ENCODE results near the gene KLHL26.

Gene KLHL26

GRCh38 chr19:18603255-18603957 is 33.4 kb upstream of the KLHL26 start:
- DNase-seq (ENCODE audit: low read depth) = no peak

GRCh38 chr19:18603958-18604819 is 32.6 kb upstream of the KLHL26 start:
- no peak for DNase-seq (ENCODE audit: low read depth)

- DNase-seq (ENCODE audit: low read depth) = no peak
Observed at GRCh38 chr19:18604820-18605159, 32.0 kb upstream of the KLHL26 start.

- DNase-seq (ENCODE audit: low read depth) = no peak
Observed at GRCh38 chr19:18605196-18605545, 31.7 kb upstream of the KLHL26 start.

GRCh38 chr19:18605546-18606280 is 31.1 kb upstream of the KLHL26 start:
- no peak for DNase-seq (ENCODE audit: low read depth)

GRCh38 chr19:18606281-18607225 is 30.3 kb upstream of the KLHL26 start, which contains the start of gene CRLF1:
Gene CRLF1, minus strand, starts transcription at chr19:18606799. Its CDS starts 143 bp downstream, at chr19:18606656.
- no peak for DNase-seq (ENCODE audit: low read depth)

- DNase-seq (ENCODE audit: low read depth) = no peak
Observed at GRCh38 chr19:18607226-18608101, 29.4 kb upstream of the KLHL26 start.

GRCh38 chr19:18608102-18608804 is 28.6 kb upstream of the KLHL26 start:
- DNase-seq (ENCODE audit: low read depth) = no peak

GRCh38 chr19:18608805-18609716 is 27.8 kb upstream of the KLHL26 start:
- DNase-seq (ENCODE audit: low read depth) = no peak

GRCh38 chr19:18609717-18610051 is 27.1 kb upstream of the KLHL26 start:
- DNase-seq (ENCODE audit: low read depth) = no peak

GRCh38 chr19:18610245-18610555 is 26.6 kb upstream of the KLHL26 start:
- DNase-seq (ENCODE audit: low read depth) = no peak

GRCh38 chr19:18610556-18611326 is 26.1 kb upstream of the KLHL26 start:
- DNase-seq (ENCODE audit: low read depth) = no peak

- no peak for DNase-seq (ENCODE audit: low read depth)
Observed at GRCh38 chr19:18611327-18612050, 25.3 kb upstream of the KLHL26 start.

- DNase-seq (ENCODE audit: low read depth) = no peak
Observed at GRCh38 chr19:18612051-18612771, 24.6 kb upstream of the KLHL26 start.

- DNase-seq (ENCODE audit: low read depth) = no peak
Observed at GRCh38 chr19:18612772-18613588, 23.8 kb upstream of the KLHL26 start, which contains the start of gene TMEM59L. Gene TMEM59L, plus strand, starts transcription at chr19:18612870. Its CDS starts 89 bp downstream, at chr19:18612959.

Data from fibroblast of gingiva (primary cell).